A549 (cell line): ENCODE data around the gene CDK18.

ENCODE experiments used
- HOXA7 ChIP-seq: fragments of 250-450 bp; sonication (Bioruptor Pico); IDR thresholded peaks from 2 replicates; pipeline ENCODE4 v1.5.0; 2020; ENCODE audit warnings: mild to moderate bottlenecking, moderate library complexity
- POLR2A ChIP-seq: IDR thresholded peaks from 2 replicates; pipeline ENCODE4 v1.6.1; 2012; ENCODE audit warnings: mild to moderate bottlenecking, low read length
- SMC3 ChIP-seq: fragments of >200 bp; sonication (Bioruptor Twin); formaldehyde crosslinking; IDR thresholded peaks from 3 replicates; pipeline ENCODE4 v1.6.1; 2018; ENCODE audit warnings: inconsistent platforms
- SREBF2 ChIP-seq: fragments of 450-650 bp; IDR thresholded peaks from 2 replicates; pipeline ENCODE4 v1.6.1; 2014; ENCODE audit warnings: mild to moderate bottlenecking, moderate library complexity

DNA sequence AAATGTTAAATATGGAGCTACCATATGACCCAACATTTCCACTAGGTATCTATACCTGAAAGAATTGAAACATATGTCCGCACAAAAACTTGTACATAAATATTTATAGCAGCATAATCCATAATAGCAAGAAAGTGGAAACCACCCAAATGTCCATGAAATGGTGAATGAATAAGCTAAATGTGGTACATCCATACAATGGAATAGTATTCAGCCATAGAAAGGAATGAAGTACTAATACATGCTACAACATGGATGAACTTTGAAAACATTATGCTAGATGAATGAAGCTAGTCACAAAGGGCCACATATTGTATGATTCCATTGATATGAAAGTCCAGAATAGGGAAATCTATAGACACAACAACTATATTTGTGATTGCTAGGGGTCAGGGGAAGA is 28.6 kb upstream of the CDK18 start:
- TF ChIP-seq SMC3 (no peak), HOXA7 (CRISPR knock-in tag) (no peak), POLR2A (no peak), SREBF2 (no peak)
